IMR-90 (cell line): ENCODE results near the gene SPECC1L. TPM values are rescaled to one million over a fixed set of nuclear protein-coding genes. Genes with fewer than 3 reads are reported as not detected.

ENCODE experiments used
- ATAC-seq: fragments of 200-7000 bp; cut with Tn5 transposase; 2 replicates; pipeline ENCODE4 v1.9.1; 2020; ENCODE audit warnings: low read depth, mild to moderate bottlenecking, moderate library complexity
- BruUV-seq: library from RNA; stranded (reverse); fragments of 400-500 nt; replicated peaks from 2 replicates; lab custom pipeline; 2021; lab: Mats Ljungman, UMichigan
- CTCF ChIA-PET: fragments of 300-600 bp; formaldehyde crosslinking; extraction: SDS; loops from one replicate; lab custom pipeline; 2021; ENCODE audit warnings: antibody characterized with exemption; lab: Yijun Ruan, JAX
- POLR2A ChIA-PET: fragments of 300-600 bp; sonication (Branson Sonifier 250); formaldehyde crosslinking; loops from one replicate; lab custom pipeline; 2022; ENCODE audit warnings: antibody characterized with exemption; ENCODE audit not compliant: unreplicated experiment; lab: Charles Lee
- DNase-seq: peaks from one replicate; pipeline ENCODE4 v3.0.0; 2013
- H2AFZ ChIP-seq: replicated peaks from 2 replicates; pipeline ENCODE3; 2013; ENCODE audit warnings: low read length, mild to moderate bottlenecking; ENCODE audit not compliant: poor library complexity
- H2AK5ac ChIP-seq: 2 replicates; pipeline ENCODE4 v1.6.1; 2013; ENCODE audit warnings: low read depth, low read length, inconsistent platforms
- H2AK9ac ChIP-seq: replicated peaks from 2 replicates; pipeline ENCODE3; 2013; ENCODE audit warnings: mild to moderate bottlenecking, low read depth, low read length, moderate library complexity; ENCODE audit not compliant: poor library complexity
- H2BK120ac ChIP-seq: 2 replicates; pipeline ENCODE4 v1.6.1; 2013; ENCODE audit warnings: low read depth, low read length, inconsistent platforms
- H2BK15ac ChIP-seq: 3 replicates; pipeline ENCODE4 v1.6.1; 2013; ENCODE audit warnings: low read depth, low read length, inconsistent platforms
- H2BK20ac ChIP-seq: 2 replicates; pipeline ENCODE4 v1.6.1; 2013; ENCODE audit warnings: low read depth, mild to moderate bottlenecking, inconsistent platforms, low read length, moderate library complexity
- H2BK5ac ChIP-seq: 2 replicates; pipeline ENCODE4 v1.6.1; 2013; ENCODE audit warnings: mild to moderate bottlenecking, low read depth, low read length, inconsistent platforms; ENCODE audit not compliant: poor library complexity, severe bottlenecking
- H3K14ac ChIP-seq: replicated peaks from 2 replicates; pipeline ENCODE4 v1.6.1; 2013; ENCODE audit warnings: low read depth, low read length, inconsistent platforms
- H3K18ac ChIP-seq: 2 replicates; pipeline ENCODE4 v1.6.1; 2013; ENCODE audit warnings: low read depth, low read length, control low read depth
- H3K23ac ChIP-seq: 2 replicates; pipeline ENCODE4 v1.6.1; 2013; ENCODE audit warnings: low read depth, low read length, inconsistent platforms
- H3K27ac ChIP-seq: 2 replicates; pipeline ENCODE4 v1.5.1; 2013; ENCODE audit warnings: mild to moderate bottlenecking, control low read depth, low read length; ENCODE audit not compliant: insufficient read depth
- H3K27me3 ChIP-seq: 2 replicates; pipeline ENCODE4 v1.6.1; 2013; ENCODE audit warnings: low read length; ENCODE audit not compliant: control insufficient read depth, insufficient read depth
- H3K36me3 ChIP-seq: 2 replicates; pipeline ENCODE4 v1.6.1; 2013; ENCODE audit warnings: low read length, mixed read lengths; ENCODE audit not compliant: control insufficient read depth, insufficient read depth
- H3K4ac ChIP-seq: 2 replicates; pipeline ENCODE4 v1.6.1; 2013; ENCODE audit warnings: low read depth, low read length, inconsistent platforms
- H3K4me1 ChIP-seq: 2 replicates; pipeline ENCODE4 v1.6.1; 2013; ENCODE audit warnings: low read length, mixed read lengths; ENCODE audit not compliant: control insufficient read depth, insufficient read depth
- H3K4me2 ChIP-seq: 2 replicates; pipeline ENCODE4 v1.6.1; 2013; ENCODE audit warnings: low read depth, mild to moderate bottlenecking, control low read depth, low read length, moderate library complexity
- H3K4me3 ChIP-seq: 2 replicates; pipeline ENCODE4 v1.5.1; 2013; ENCODE audit warnings: low read depth, mild to moderate bottlenecking, control low read depth, low read length, moderate library complexity; ENCODE audit not compliant: insufficient read depth
- H3K56ac ChIP-seq: 2 replicates; pipeline ENCODE4 v1.6.1; 2013; ENCODE audit warnings: low read length, inconsistent platforms; ENCODE audit not compliant: insufficient read depth; ENCODE audit errors: extremely low read depth
- H3K79me1 ChIP-seq, 2 experiments: 2 replicates each; pipeline ENCODE4 v1.6.1; 2013; ENCODE audit warnings: low read length in 2 of 2, inconsistent platforms in 1 of 2, low read depth in 1 of 2
- H3K9ac ChIP-seq: 2 replicates; pipeline ENCODE4 v1.6.1; 2013; ENCODE audit warnings: low read depth, low read length, control low read depth
- H3K9me1 ChIP-seq: 2 replicates; pipeline ENCODE4 v1.6.1; 2013; ENCODE audit warnings: low read length, inconsistent platforms; ENCODE audit not compliant: insufficient read depth
- H3K9me3 ChIP-seq: 2 replicates; pipeline ENCODE4 v1.6.1; 2013; ENCODE audit warnings: low read length; ENCODE audit not compliant: control insufficient read depth, insufficient read depth
- H4K20me1 ChIP-seq: 2 replicates; pipeline ENCODE4 v1.6.1; 2013; ENCODE audit warnings: low read length, inconsistent platforms; ENCODE audit not compliant: insufficient read depth
- H4K5ac ChIP-seq: 2 replicates; pipeline ENCODE4 v1.6.1; 2013; ENCODE audit warnings: mild to moderate bottlenecking, low read depth, low read length, control low read depth
- H4K8ac ChIP-seq, 2 experiments: 2 replicates each; pipeline ENCODE4 v1.6.1; 2013; ENCODE audit warnings: low read depth in 2 of 2, low read length in 2 of 2, control low read depth in 1 of 2, inconsistent platforms in 1 of 2
- H4K91ac ChIP-seq: 2 replicates; pipeline ENCODE4 v1.6.1; 2013; ENCODE audit warnings: low read depth, low read length, inconsistent platforms; ENCODE audit not compliant: insufficient read depth
- BHLHE40 ChIP-seq: fragments of 150-350 bp; IDR thresholded peaks from 2 replicates; pipeline ENCODE4 v1.6.1; 2016; ENCODE audit warnings: mild to moderate bottlenecking, low read depth, low read length
- CEBPB ChIP-seq: IDR thresholded peaks from 2 replicates; pipeline ENCODE4 v1.6.1; 2012; ENCODE audit warnings: low read depth, low read length, improper control_type of control experiment
- CTCF ChIP-seq: conservative IDR thresholded peaks from 2 replicates; pipeline ENCODE4 v1.5.1; 2012; ENCODE audit warnings: mild to moderate bottlenecking, low read depth, low read length, improper control_type of control experiment
- FOS ChIP-seq: fragments of 150-350 bp; IDR thresholded peaks from 2 replicates; pipeline ENCODE4 v1.6.1; 2016; ENCODE audit warnings: low read depth, low read length
- MAFK ChIP-seq: IDR thresholded peaks from 2 replicates; pipeline ENCODE4 v1.6.1; 2012; ENCODE audit warnings: low read depth, low read length, improper control_type of control experiment
- MAZ ChIP-seq: IDR thresholded peaks from 2 replicates; pipeline ENCODE4 v1.6.1; 2012; ENCODE audit warnings: low read depth, mild to moderate bottlenecking, low read length, improper control_type of control experiment, moderate library complexity, borderline replicate concordance
- MXI1 ChIP-seq: IDR thresholded peaks from 2 replicates; pipeline ENCODE4 v1.6.1; 2012; ENCODE audit warnings: low read depth, mild to moderate bottlenecking, low read length, moderate library complexity, borderline replicate concordance
- NFE2L2 ChIP-seq: fragments of 150-350 bp; IDR thresholded peaks from 2 replicates; pipeline ENCODE4 v1.6.1; 2016; ENCODE audit warnings: low read depth, mild to moderate bottlenecking, low read length
- POLR2A ChIP-seq: IDR thresholded peaks from 2 replicates; pipeline ENCODE4 v1.6.1; 2012; ENCODE audit warnings: mild to moderate bottlenecking, low read depth, low read length
- RAD21 ChIP-seq: IDR thresholded peaks from 2 replicates; pipeline ENCODE4 v1.6.1; 2012; ENCODE audit warnings: low read length, improper control_type of control experiment
- RCOR1 ChIP-seq: IDR thresholded peaks from 2 replicates; pipeline ENCODE4 v1.6.1; 2012; ENCODE audit warnings: mild to moderate bottlenecking, low read length, improper control_type of control experiment; ENCODE audit not compliant: insufficient replicate concordance
- RFX5 ChIP-seq: IDR thresholded peaks from 2 replicates; pipeline ENCODE4 v1.8.0; 2012; ENCODE audit warnings: low read depth, mild to moderate bottlenecking, low read length, moderate library complexity
- SMC3 ChIP-seq: fragments of 150-350 bp; IDR thresholded peaks from 2 replicates; pipeline ENCODE4 v1.6.1; 2016; ENCODE audit warnings: low read depth, mild to moderate bottlenecking, antibody characterized with exemption, low read length, moderate library complexity
- USF2 ChIP-seq: fragments of 150-350 bp; IDR thresholded peaks from 2 replicates; pipeline ENCODE4 v1.6.1; 2017; ENCODE audit warnings: mild to moderate bottlenecking, antibody characterized with exemption, low read length, low read depth
- WGBS, 2 experiments: methylation state at CpG; one replicate each; pipeline versions ENCODE4 v1.1.5 to v1.1.7; 2013; ENCODE audit warnings: missing lambda C conversion rate in 2 of 2; ENCODE audit not compliant: insufficient read length in 1 of 2; ENCODE audit errors: extremely low coverage in 2 of 2; 5-methylcytosine and 5-hydroxymethylcytosine counted together
- dilution Hi-C: fragments of 300-500 bp; cut with HindIII; formaldehyde crosslinking; loops from one replicate; pipeline ENCODE4 v1.14.3; 2018; ENCODE audit warnings: low sequenced_read_pairs; ENCODE audit not compliant: unreplicated experiment
- in situ Hi-C: fragments of 300-500 bp; cut with MboI; formaldehyde crosslinking; loops from 3 replicates; pipeline ENCODE4 v1.14.3; 2019; ENCODE audit warnings: low sequenced_read_pairs, inconsistent platforms, mixed read lengths
- intact Hi-C: fragments of 100-400 bp; cut with micrococcal nuclease; formaldehyde crosslinking; loops from 2 replicates; pipeline ENCODE4 v1.10.0; 2022
- polyA plus RNA-seq, 3 experiments: library from polyadenylated mRNA; depleted of rRNA; stranded (reverse); fragments of >200 nt; gene quantifications; 2 replicates each; pipeline ENCODE4 v1.2.3, GENCODE V29; 2012; ENCODE audit warnings: low replicate concordance in 1 of 3
- total RNA-seq: library from RNA; depleted of rRNA; stranded (reverse); fragments of >200 nt; gene quantifications from 2 replicates; pipeline ENCODE4 v1.2.3, GENCODE V29; 2012
- TF ChIP-seq, protein P1 (sequence below): fragments of 150-350 bp; IDR thresholded peaks from 2 replicates; pipeline ENCODE4 v1.6.1; 2016; ENCODE audit warnings: low read depth, mild to moderate bottlenecking, low read length, moderate library complexity, borderline replicate concordance

The SPECC1L gene
- total and polyA plus RNA-seq, 2 of the 4 experiments (the other 2 are of a cell fraction): 18.7 to 44.1 TPM

- Histone ChIP-seq H3K23ac (no peak overlapping the region), H3K4me1 (peaks cover 6% of the 10 kb centered on the region), H2BK15ac (no peak overlapping the region), H3K27ac (no peak overlapping the region), H3K56ac (no peak overlapping the region), H3K18ac (no peak overlapping the region), H3K9ac (no peak overlapping the region), H3K9me1 (peaks cover 12% of the 10 kb centered on the region; the same call in 1 of the 2 replicates), H3K36me3 (peaks cover 5% of the 10 kb centered on the region; the same call in 1 of the 2 replicates), H4K8ac (no peak overlapping the region), H2AFZ (no peak overlapping the region), H2BK5ac (no peak overlapping the region), H3K79me1 (peaks cover 0 to 6% of the 10 kb centered on the region in 2 experiments; a peak in 1 of 4 replicates), H2AK9ac (peak overlapping the region; percentile 83), H3K4me2 (no peak overlapping the region), H2AK5ac (no peak overlapping the region), H4K91ac (no peak overlapping the region), H3K4me3 (no peak overlapping the region), H2BK20ac (no peak overlapping the region), H4K5ac (no peak overlapping the region), H2BK120ac (no peak overlapping the region), H4K20me1 (no peaks in the 10 kb centered on the region), H3K14ac (no peak overlapping the region), H3K9me3 (no peaks in the 10 kb centered on the region), H3K27me3 (peaks cover 16% of the 10 kb centered on the region), H3K4ac (no peak overlapping the region)
- CTCF ChIA-PET: no interaction called here
- BruUV-seq: no TSS peak
- POLR2A ChIA-PET: no interaction called here
- intact Hi-C loops: no loop called here
- no CpG with 5 or more reads among the region's 18 CpGs for WGBS, 2 experiments
- DNase-seq (no peak), ATAC-seq (no peak)
- in situ Hi-C loops: no loop called here
- dilution Hi-C loops: no loop called here
- TF ChIP-seq MAFK (no peak), CEBPB (no peak), SMC3 (no peak), USF2 (no peak), CTCF (no peak), MXI1 (no peak), BHLHE40 (no peak), RAD21 (no peak), POLR2A (no peak), FOS (no peak), MAZ (no peak), RCOR1 (no peak), RFX5 (no peak), NFE2L2 (no peak)
- TF ChIP-seq, protein P1, sequence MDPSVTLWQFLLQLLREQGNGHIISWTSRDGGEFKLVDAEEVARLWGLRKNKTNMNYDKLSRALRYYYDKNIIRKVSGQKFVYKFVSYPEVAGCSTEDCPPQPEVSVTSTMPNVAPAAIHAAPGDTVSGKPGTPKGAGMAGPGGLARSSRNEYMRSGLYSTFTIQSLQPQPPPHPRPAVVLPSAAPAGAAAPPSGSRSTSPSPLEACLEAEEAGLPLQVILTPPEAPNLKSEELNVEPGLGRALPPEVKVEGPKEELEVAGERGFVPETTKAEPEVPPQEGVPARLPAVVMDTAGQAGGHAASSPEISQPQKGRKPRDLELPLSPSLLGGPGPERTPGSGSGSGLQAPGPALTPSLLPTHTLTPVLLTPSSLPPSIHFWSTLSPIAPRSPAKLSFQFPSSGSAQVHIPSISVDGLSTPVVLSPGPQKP: no peak
These were observed 149.7 kb downstream of the SPECC1L start for GRCh38 chr22:24420072-24420976.
